ENCODE data around the gene FAP. TPM values are rescaled to one million over a fixed set of nuclear protein-coding genes. Genes with fewer than 3 reads are reported as not detected.

FAP gene
- total RNA-seq, 2 experiments from 2014 or later: not detected

- no peak overlapping the region for H3K4me3 Mint-ChIP-seq
- H3K36me3 Mint-ChIP-seq: no peaks in the 10 kb centered on the region
Observed at GRCh38 chr2:162254236-162254871, 11.1 kb upstream of the FAP start.

GRCh38 chr2:162253435-162253834 is 10.2 kb upstream of the FAP start:
- Mint-ChIP-seq H3K4me1 (no peaks in the 10 kb centered on the region), H3K36me3 (no peaks in the 10 kb centered on the region), H3K9me3 (peaks cover 3% of the 10 kb centered on the region), H3K27ac (no peak overlapping the region), H3K4me3 (no peak overlapping the region), H3K27me3 (peaks cover 6% of the 10 kb centered on the region)
- DNase-seq: no peak

More at GRCh38 chr2:162254236-162254871, 11.1 kb upstream of the FAP start:
- no peaks in the 10 kb centered on the region for H3K4me1 Mint-ChIP-seq
- H3K9me3 Mint-ChIP-seq: peaks cover 3% of the 10 kb centered on the region
- DNase-seq: no peak
- H3K27me3 Mint-ChIP-seq: peaks cover 5% of the 10 kb centered on the region
- no peak overlapping the region for H3K27ac Mint-ChIP-seq

DNA sequence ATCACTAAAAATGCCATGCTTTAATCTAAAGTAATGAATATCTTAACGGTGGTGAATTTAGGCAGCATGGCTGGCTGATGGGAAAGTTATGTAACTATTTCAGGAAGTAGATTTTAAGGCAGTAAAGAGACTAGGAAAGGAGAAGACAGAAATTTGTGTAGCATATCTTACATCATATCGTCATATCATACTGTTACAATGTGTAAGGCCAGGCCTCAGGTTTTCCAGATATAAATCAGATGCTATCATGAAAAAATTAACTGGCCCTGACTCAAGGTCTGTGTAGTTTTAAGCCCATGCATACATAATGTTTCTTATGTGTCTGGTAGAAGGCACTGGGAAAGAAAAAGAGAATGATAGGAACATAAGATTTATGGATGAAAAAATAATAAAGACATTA is 8.9 kb upstream of the FAP start:
- H3K4me3 Mint-ChIP-seq: no peak overlapping the region

DNA sequence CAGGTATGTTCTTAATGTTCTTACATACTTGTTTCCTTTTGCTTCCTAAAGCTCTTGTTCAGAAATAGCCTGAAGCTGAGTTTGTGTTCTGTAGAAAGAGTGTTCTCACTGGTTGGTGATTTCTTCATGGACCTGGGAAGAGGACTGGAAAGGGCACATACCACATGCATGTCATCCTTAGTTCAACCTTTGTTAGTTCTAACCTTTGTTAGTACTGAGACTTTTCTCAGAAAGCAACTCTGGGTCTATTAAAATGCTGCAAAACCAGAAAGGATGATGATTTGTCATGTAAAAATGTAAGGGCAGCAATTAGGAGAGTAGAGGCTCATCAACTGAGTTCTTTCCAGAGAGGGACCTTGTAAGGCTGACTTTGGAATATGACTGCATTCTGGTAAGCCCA is 2.5 kb upstream of the FAP start:
- Mint-ChIP-seq H3K27ac (no peak overlapping the region), H3K9me3 (peaks cover 3% of the 10 kb centered on the region), H3K4me3 (no peak overlapping the region), H3K36me3 (no peaks in the 10 kb centered on the region), H3K4me1 (no peaks in the 10 kb centered on the region), H3K27me3 (peaks cover 24% of the 10 kb centered on the region)
- no peak for DNase-seq

More for the DNA sequence above, 8.9 kb upstream of the FAP start:
- H3K27me3 Mint-ChIP-seq: peaks cover 9% of the 10 kb centered on the region
- DNase-seq: no peak
- peaks cover 3% of the 10 kb centered on the region for H3K9me3 Mint-ChIP-seq
- no peaks in the 10 kb centered on the region for H3K36me3 Mint-ChIP-seq
- H3K4me1 Mint-ChIP-seq: no peaks in the 10 kb centered on the region
- no peak overlapping the region for H3K27ac Mint-ChIP-seq

- Mint-ChIP-seq H3K27me3 (peaks cover 30% of the 10 kb centered on the region), H3K4me3 (no peak overlapping the region), H3K27ac (no peak overlapping the region)
Observed at GRCh38 chr2:162245061-162245460, 1.8 kb upstream of the FAP start.

GRCh38 chr2:162244541-162245031 is 1.3 kb upstream of the FAP start:
- peaks cover 34% of the 10 kb centered on the region for H3K27me3 Mint-ChIP-seq
- H3K27ac Mint-ChIP-seq: no peak overlapping the region
- H3K4me1 Mint-ChIP-seq: no peaks in the 10 kb centered on the region
- H3K36me3 Mint-ChIP-seq: no peaks in the 10 kb centered on the region
- no peak for DNase-seq
- H3K9me3 Mint-ChIP-seq: no peaks in the 10 kb centered on the region
- no peak overlapping the region for H3K4me3 Mint-ChIP-seq

More at GRCh38 chr2:162245061-162245460, 1.8 kb upstream of the FAP start:
- H3K9me3 Mint-ChIP-seq: peaks cover 2% of the 10 kb centered on the region
- no peak for DNase-seq
- H3K4me1 Mint-ChIP-seq: no peaks in the 10 kb centered on the region
- H3K36me3 Mint-ChIP-seq: no peaks in the 10 kb centered on the region

- no peaks in the 10 kb centered on the region for H3K4me1 Mint-ChIP-seq
- no peaks in the 10 kb centered on the region for H3K36me3 Mint-ChIP-seq
- H3K27ac Mint-ChIP-seq: no peak overlapping the region
- H3K9me3 Mint-ChIP-seq: no peaks in the 10 kb centered on the region
- no peak for DNase-seq
- peaks cover 39% of the 10 kb centered on the region for H3K27me3 Mint-ChIP-seq
- H3K4me3 Mint-ChIP-seq: no peak overlapping the region
Observed at GRCh38 chr2:162243715-162244114, 470 bp upstream of the FAP start.

DNA sequence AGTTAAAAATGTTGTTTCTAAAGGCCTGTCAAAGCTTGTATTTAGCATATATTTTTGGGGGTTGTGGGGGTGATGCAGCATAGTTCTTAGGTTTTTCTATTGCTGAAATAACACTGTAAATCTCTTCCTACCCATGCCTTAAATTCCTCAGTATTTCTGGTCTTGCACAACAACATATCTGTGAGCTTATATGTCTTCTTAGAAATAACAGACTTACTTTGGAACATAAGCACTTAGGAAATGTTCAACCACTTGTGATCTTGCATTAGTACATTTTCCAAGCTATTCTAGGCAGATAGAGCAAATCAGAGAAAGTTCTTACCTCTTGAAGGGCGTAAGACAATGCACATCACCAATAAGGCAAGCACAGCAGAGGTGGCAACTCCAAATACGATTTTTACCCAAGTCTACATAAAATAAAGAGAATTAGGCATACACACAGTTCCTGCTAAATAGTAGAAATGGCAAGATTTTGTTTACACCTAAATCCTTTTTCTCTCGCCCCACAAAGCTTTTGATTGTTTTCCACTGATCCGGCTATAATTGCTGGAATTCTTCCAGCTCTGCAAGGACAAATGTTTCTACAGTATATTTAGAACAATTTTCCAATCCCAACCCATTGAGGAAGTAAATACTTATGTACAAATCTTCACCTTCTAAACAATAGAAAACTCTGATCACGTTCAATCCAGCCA is 512 bp downstream of the FAP start:
- Mint-ChIP-seq H3K27me3 (peaks cover 36% of the 10 kb centered on the region), H3K4me1 (no peaks in the 10 kb centered on the region), H3K9me3 (no peaks in the 10 kb centered on the region), H3K27ac (no peak overlapping the region), H3K36me3 (no peaks in the 10 kb centered on the region), H3K4me3 (no peak overlapping the region)
- DNase-seq: no peak

GRCh38 chr2:162241571-162241970 is 1.7 kb downstream of the FAP start:
- H3K4me1 Mint-ChIP-seq: no peaks in the 10 kb centered on the region
- no peak overlapping the region for H3K4me3 Mint-ChIP-seq
- H3K27me3 Mint-ChIP-seq: peaks cover 36% of the 10 kb centered on the region
- H3K36me3 Mint-ChIP-seq: no peaks in the 10 kb centered on the region
- H3K27ac Mint-ChIP-seq: no peak overlapping the region
- DNase-seq: no peak
- H3K9me3 Mint-ChIP-seq: no peaks in the 10 kb centered on the region

GRCh38 chr2:162234620-162235462 is 8.4 kb downstream of the FAP start:
- Mint-ChIP-seq H3K27ac (no peak overlapping the region), H3K4me3 (no peak overlapping the region), H3K36me3 (no peaks in the 10 kb centered on the region), H3K9me3 (no peaks in the 10 kb centered on the region), H3K4me1 (no peaks in the 10 kb centered on the region), H3K27me3 (peaks cover 20% of the 10 kb centered on the region)
- DNase-seq: no peak

DNA sequence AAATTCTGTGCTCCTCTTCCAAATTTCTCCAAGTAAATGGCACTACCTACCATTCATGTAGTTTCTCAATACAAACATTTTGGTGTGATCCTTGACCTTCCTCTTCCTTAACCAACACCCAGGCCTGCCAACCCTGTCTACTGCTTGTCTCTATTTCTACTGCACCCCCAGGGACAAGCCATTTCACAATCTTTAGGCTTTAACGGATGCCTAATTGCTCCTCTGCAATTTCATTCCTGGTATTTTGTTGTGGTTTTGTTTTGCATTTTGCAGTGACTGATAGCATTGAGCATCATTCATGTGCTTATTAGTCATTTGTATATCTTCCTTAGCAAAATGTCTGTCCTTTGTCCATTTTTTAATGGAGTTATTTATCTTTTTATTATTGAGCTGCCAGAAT is 10.0 kb downstream of the FAP start:
- Mint-ChIP-seq H3K4me3 (no peak overlapping the region), H3K4me1 (no peaks in the 10 kb centered on the region), H3K27me3 (peaks cover 13% of the 10 kb centered on the region), H3K27ac (no peak overlapping the region), H3K36me3 (no peaks in the 10 kb centered on the region), H3K9me3 (no peaks in the 10 kb centered on the region)
- DNase-seq: no peak

DNA sequence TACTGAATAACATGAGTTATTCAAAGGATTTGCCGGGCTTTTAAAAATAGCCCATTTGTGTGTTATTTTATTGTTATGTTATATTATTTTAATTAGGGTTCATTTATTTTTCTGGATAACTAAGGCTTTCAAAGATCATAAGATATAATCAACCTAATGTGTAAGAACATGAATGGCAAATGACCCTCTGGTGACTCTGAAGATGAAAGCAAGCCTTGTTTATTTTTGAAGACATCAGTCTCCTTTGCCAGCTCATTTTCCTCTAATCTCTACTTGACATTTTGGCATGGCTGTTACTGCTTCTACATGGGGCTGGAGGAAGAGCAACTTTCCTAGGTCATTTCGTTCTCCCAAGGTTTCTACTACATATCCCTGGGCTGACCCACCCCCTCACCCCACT is 10.6 kb downstream of the FAP start:
- Mint-ChIP-seq H3K27ac (no peak overlapping the region), H3K9me3 (no peaks in the 10 kb centered on the region), H3K4me1 (no peaks in the 10 kb centered on the region), H3K36me3 (no peaks in the 10 kb centered on the region), H3K27me3 (peaks cover 15% of the 10 kb centered on the region), H3K4me3 (no peak overlapping the region)
- DNase-seq: no peak

GRCh38 chr2:162232027-162232426 is 11.2 kb downstream of the FAP start:
- Mint-ChIP-seq H3K4me1 (no peaks in the 10 kb centered on the region), H3K36me3 (no peaks in the 10 kb centered on the region), H3K27me3 (peaks cover 16% of the 10 kb centered on the region), H3K4me3 (no peak overlapping the region), H3K9me3 (no peaks in the 10 kb centered on the region), H3K27ac (no peak overlapping the region)
- no peak for DNase-seq

DNA sequence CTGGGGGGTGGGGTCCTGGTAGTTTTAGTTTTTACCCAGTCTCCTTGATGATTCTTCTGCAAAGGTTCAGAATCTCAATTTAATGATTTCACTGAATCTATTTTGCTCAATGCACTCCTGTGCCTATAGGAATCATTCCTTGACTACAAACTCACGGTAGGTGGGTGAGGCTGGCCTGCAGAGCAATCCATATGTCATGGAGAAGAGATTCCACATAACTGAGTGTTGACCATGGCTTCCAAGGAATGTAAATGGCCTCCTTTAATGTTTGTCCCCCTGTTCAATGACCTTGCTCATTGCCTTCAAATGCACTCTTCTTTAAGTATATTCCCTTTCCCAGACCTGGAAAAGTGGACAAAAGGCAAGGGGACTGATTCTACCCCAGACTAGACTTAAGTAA is 12.5 kb downstream of the FAP start:
- H3K36me3 Mint-ChIP-seq: no peaks in the 10 kb centered on the region
- H3K4me3 Mint-ChIP-seq: no peak overlapping the region
- no peaks in the 10 kb centered on the region for H3K9me3 Mint-ChIP-seq
- no peaks in the 10 kb centered on the region for H3K4me1 Mint-ChIP-seq
- peaks cover 16% of the 10 kb centered on the region for H3K27me3 Mint-ChIP-seq
- no peak for DNase-seq
- no peak overlapping the region for H3K27ac Mint-ChIP-seq

GRCh38 chr2:162226836-162227235 is 16.4 kb downstream of the FAP start:
- H3K27me3 Mint-ChIP-seq: peaks cover 13% of the 10 kb centered on the region
- H3K27ac Mint-ChIP-seq: no peak overlapping the region
- H3K4me3 Mint-ChIP-seq: no peak overlapping the region
- no peaks in the 10 kb centered on the region for H3K9me3 Mint-ChIP-seq
- no peaks in the 10 kb centered on the region for H3K4me1 Mint-ChIP-seq
- DNase-seq: no peak
- H3K36me3 Mint-ChIP-seq: no peaks in the 10 kb centered on the region
